HG03060 (cell line): Measurements from ENCODE around the gene MRPL12.
"Not testable (repeated sequence)": the region's sequence is repeated elsewhere in the genome, so short reads cannot be mapped to it uniquely, and the experiment has no call there.

Experiments
- ATAC-seq: cut with Tn5 transposase; IDR thresholded peaks from one replicate; pipeline ENCODE4 v1.9.1; 2021; ENCODE audit warnings: low read depth, moderate number of reproducible peaks; ENCODE audit not compliant: unreplicated experiment

The MRPL12 gene

DNA sequence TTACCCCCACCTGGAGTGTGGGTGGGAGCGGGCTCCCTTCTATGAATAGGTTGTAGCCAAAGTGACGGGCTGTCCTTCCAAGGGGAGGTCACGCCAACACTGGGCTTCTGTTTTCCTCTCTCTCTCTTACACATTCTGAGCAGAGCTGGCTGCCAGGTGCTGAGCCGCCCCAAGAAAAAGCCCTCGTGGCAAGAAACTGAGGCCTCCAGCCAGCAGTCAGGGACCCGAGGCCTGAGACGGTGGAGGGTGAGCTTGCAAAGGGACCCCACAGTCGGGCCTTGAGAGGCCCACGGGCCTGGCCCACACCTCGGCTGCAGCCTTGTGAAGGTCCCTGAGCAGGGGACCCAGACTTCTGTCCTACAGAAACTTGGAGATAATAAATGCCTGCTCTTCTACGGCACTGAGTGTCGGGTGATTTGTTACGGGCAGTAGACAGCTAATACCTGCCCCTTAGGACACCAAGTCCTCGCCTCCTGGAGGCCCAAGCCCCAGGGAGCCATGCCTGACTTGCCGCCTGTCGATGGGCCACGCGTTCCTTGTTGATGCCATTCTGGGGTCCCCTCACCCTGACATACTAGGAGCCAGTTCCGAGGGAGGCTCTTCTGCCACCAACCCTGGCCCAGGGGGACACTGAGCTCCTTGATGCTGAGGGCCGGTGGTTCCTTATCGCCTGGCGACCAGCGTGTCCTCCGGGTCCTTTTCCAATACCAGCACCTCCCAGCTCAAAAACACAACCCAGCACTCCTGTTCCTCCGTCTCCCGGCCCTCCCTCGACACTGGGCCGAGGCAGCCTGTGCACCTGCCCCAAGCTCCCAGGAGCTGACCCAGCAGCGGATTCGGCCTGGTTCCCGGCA is 35.0 kb downstream of the MRPL12 start:
- ATAC-seq: no peak

GRCh38 chr17:81738801-81739393 is 35.7 kb downstream of the MRPL12 start:
- ATAC-seq: no peak

DNA sequence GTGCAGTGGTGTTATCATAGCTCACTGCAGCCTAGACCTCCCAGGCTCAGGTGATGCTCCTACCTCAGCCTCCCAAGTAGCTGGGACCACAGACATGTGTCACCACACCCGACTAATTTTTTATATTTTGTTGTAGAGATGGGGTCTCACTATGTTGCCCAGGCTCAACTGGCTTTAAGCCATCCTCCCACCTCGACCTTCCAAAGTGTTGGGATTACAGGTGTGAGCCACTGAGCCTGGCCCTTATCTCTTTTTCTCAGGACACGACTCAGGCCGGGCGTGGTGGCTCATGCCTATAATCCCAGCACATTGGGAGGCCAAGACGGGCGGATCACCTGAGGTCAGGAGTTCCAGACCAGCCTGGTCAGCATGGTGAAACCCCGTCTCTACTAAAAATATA is 36.4 kb downstream of the MRPL12 start:
- ATAC-seq: not testable (repeated sequence)

GRCh38 chr17:81740395-81740961 is 37.3 kb downstream of the MRPL12 start:
- no peak for ATAC-seq

GRCh38 chr17:81741049-81741593 is 38.0 kb downstream of the MRPL12 start:
- no peak for ATAC-seq

- no peak for ATAC-seq
Observed at GRCh38 chr17:81741594-81742452, 38.7 kb downstream of the MRPL12 start.
